HG02943 (cell line): ENCODE results near the gene TSPOAP1.
"Not testable (repeated sequence)": the region's sequence is repeated elsewhere in the genome, so short reads cannot be mapped to it uniquely, and the experiment has no call there.

ENCODE experiments used
- ATAC-seq: cut with Tn5 transposase; IDR thresholded peaks from one replicate; pipeline ENCODE4 v1.9.1; 2021; ENCODE audit warnings: mild to moderate bottlenecking, low read depth, moderate library complexity; ENCODE audit not compliant: unreplicated experiment

Gene TSPOAP1

DNA sequence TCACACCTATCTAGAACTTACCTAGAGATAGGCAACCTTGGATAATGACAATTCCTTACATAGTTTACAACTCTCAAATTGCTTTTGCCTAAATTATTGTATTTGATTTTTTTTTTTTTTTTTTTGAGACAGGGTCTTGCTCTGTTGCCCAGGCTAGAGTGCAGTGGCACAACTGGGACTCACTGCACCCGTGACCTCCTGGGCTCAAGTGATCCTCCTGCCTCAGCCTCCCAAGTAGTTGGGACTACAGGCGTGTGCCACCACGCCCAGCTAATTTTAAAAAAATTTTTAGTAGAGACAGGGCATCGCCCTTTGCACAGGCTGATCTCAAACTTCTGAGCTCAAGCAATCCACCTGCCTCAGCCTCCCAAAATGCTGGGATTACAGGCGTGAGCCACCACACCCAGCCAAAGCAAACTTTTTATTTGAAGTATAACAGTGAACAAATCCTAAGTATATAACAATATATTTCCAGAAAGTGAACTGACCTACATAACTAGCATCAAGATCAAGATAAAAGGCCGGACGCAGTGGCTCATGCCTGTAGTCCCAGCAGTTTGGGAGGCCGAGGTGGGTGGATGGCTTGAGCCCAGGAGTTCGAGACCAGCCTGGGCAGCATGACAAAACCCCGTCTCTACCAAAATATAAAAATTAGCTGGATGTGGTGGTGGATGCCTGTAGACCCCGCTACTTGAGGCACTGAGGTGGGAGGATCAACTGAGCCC is 12.7 kb upstream of the TSPOAP1 start:
- not testable (repeated sequence) for ATAC-seq

DNA sequence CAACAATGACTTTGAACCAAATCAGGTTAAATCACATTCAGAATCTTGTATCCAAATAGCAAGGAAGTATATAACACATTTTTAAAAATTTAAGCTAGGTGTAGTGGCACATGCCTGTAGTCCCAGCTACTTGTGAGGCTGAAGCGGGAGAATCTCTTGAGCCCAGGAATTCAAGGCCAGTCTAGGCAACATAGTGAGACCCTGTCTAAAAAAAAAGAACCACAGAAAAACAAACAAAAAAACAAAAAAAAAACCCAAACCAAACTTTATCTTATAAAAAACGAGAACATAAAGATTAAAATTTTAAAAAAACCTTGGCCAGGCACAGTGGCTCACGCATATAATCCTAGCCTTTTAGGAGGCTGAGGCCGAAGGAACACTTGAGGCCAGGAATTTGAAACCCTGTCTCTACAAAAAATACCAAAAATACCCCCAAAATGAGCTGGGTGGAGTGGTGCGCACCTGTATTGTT is 11.8 kb upstream of the TSPOAP1 start:
- ATAC-seq = no peak

DNA sequence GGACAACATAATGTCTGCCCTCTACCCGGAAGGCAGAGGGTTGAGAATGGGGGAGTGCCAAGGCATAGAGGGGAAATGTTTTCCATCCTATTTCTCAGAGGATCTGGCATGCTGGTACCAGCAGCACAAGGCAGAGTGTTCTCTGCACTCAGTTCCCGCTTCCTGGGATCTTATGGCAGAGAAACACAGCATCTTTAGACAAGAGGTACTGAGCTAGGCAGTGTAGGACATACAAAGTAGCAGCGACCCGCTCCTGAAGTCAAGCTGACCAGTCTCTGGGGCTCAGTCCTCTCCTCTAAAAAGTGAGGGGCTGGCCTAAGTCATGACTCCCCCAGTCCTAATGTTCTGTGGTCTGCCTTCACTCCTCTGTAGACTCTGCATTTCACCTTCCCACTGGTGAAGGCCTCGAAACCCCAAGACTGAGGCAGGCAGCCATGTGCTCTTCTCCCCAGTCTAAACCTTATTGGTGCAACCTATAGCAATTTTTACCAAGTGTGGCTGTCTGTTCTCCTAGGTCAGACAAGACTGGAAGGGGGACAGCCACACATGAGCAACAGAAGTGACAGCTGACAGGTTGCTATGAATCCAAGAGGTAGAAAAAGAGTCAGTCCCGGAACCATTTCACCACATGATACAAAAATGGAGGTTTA is 11.3 kb upstream of the TSPOAP1 start:
- no peak for ATAC-seq

DNA sequence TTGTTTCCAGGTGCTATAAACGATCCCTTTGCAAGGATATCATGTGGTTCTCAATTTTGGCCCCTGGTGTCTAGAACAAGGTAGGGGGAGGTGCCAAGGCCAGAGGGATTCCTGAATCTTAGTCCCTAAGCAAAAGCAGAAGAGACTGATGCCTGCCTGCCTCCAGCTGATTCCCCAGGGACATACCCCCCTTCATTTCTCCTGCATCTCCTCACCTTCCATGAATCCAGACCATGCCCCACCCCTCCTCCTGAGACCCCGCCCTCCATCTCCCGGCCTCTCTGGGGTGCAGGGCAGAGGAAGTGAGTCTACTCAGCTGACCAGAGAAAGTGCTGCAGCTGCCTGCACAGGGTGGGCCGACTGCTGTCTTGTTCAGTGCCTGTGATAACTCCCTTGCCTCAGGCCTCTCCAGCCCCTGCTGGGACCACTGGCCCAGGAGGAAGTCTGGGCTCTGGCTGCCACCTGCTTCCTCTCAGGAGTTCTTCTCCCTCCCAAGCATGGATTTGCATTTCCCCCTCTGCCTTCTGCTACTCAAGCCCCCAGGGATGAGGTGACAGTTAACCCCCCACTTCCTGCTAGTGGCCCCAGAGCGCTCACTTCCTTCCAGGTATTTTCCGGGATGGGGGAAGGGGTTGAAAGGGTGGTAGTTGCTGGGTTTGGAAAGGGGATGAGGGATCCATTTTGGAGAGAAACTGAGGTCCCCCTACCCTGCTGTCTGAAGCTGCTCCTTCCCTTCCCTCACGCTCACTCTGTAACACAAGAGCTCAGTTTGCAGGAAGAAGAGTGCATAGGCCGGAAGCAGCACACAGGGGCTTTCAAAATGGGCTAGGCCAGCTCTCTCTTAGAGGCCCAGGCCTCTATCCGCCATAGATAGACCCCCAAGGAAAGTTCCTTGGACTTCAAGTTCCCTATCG is 10.5 kb upstream of the TSPOAP1 start:
- no peak for ATAC-seq

DNA sequence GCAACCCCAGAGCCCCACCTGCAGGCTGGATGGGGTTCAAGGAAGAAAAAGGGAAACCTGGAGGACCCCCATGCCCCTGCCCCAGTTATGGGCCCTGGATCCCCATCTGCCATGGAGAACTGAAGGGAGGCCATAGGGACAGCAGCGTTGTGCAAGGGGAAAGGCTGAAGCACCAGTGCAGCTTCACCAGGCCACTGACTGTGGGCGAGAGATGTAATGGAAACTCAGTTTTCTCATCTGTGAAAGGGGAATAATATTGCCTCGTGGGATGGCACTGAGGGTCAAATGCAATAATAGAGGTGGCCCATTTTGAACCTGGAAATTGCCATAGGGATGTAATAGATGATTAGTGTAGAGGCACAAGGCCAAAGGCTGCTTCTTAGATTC is 9.9 kb upstream of the TSPOAP1 start:
- ATAC-seq = peak; percentile 0

DNA sequence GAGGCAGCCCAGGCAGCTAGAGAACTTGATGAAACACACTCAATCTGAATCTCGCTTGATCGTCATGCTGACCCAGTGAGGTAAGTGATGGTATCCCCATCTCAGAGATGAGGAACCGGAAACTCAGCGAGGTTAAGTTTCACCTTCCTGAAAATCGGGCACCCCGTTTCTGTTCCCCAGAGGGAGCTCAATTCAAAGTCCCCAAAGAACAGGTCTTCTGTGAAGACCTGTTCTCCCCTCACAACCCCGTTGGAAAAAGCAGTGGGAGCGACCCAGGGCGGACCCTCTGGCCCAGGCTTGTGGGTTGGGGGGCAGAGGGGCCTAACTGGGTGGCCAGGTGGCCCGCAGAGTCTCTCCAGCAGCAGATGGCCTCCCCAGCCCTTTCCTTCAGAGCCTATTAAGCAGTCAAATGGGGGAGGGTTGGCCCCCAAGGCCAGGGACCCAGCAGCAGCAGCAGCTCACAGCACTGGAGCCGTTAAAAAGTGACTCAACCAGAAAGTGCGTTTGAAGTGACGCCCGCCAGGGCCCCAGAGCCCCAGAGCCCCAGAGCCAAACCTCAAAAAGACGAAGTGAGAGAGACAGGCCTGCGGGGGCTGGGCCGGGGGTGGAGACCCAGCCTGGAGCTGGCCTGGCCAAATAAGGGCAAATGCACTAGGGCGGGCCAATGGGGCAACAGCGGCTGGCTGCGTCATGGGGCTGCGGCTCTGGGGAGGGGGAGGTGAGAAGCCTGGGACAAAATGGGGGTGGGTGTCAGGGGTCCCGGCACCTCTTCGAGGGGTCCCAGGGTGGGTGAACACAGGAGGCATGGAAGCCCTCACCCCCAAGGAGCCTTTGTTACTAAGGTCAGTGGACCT is 9.2 kb upstream of the TSPOAP1 start:
- peak; percentile 55 for ATAC-seq

DNA sequence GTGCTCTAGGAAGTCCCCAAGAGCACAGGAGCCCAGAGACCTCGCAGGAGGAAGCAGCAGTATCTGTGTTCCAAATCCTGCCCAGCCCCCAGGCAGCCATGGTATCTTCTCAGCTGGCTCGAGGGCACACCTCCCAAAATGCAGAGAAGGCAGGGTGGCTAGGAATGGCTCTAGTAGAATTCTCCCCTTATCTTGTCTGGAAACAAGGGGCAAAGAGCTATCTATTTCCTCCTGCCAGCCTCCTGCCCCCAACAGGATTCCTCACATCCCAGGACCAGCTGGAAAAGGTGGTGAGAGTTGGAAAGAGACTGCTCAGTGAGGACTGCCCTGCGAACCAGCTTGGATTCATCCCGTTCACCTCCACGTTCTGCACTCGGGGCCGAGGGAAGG is 8.6 kb upstream of the TSPOAP1 start:
- ATAC-seq = no peak

DNA sequence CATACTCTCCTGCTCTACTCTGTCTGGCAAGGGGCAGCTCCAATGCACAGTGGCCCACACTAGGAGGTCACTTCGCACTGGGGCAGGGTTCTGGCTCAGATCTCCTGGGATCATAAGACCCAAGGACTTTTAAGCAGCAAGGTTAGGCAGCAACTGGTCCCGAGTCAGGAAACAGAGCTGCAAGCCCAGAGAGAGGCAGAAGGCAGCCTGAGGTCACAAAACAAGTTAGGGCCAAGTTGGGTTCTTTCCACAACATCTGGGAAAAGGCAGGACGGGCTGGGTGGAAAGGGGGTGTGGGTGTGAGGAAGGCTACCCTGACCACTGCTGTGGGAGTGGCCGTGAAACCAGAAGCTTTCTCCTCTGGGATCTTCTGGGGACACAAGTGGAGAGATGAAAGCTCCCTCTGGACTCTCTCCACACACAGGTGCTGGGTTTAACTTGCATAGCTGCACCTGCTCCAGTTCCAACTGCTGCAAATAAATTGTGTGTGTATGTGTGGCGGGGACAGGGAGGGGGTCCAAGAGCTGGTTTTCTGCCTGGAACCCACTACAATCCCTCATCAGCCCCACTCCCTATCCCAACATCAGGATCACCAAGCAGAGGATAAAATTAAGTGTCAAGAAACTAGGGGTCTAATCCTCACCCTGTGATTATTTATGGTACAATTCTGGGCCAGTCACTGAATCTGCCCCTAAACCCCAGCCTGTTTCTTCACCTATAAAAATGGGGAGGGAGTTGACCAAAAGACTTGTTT is 8.0 kb upstream of the TSPOAP1 start:
- ATAC-seq = no peak

DNA sequence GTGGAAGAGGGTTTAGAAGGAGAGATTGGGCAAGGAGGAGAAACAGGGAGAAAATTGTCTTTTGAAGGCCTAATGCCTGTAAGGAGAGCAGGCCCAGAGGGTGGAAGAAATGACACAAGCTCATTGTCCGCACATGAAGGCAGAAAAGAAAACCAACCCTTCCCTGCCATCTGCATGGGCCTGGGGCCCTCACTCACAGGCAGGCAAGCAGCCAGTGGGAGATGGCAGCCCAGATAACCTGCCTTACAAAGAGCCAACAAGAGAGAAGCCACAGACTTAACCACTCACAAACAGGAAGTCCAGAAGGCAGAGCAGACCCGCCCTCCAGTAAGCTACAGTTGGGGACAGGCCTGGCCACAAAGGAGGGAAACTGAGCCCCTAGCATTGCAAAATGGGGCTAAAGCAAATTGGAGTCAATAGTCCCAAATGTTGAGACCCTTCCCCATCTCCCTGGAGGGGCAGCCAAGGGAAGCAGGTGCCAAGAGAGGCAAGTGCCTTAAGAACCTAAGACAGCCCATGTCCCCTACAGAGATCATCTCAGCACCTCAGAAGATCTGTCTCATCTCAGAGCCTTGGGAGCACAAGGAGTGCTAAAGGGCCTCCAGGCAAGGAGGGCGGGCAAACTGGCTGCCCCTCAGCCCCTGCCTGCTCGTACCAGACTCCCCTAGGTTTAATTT is 7.3 kb upstream of the TSPOAP1 start:
- no peak for ATAC-seq

DNA sequence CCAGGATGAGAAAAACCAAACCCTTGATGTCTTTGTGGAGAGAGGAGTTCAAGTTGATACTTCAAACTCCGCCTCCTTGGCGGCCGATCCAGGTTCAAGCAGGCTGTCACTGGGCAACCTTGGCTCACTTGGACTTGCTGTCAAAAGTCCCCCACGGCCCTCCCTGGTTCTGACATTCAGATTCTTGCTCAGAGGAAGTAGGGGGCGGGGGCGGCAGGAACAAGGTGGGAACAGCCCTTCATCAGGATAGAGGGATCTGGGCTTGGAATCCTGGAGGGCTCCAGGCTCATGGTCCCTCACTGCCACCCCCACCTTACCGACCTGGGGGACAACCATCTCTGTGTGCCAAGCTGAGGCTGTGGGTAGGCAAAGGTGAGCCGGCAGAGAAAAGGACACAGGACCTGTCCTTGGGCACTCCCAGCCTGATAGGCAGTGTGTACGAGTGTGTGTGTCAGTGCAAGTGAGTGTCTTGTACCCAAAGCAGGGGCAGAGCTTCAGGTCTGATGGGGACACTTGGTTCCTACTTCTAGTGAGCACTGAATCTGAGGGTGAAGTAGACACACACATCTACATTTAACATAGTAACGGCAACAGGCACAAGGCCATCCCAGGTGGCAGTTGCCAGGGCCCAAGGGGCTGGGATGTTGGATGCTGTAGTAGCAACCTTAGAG is 6.6 kb upstream of the TSPOAP1 start:
- ATAC-seq = no peak

DNA sequence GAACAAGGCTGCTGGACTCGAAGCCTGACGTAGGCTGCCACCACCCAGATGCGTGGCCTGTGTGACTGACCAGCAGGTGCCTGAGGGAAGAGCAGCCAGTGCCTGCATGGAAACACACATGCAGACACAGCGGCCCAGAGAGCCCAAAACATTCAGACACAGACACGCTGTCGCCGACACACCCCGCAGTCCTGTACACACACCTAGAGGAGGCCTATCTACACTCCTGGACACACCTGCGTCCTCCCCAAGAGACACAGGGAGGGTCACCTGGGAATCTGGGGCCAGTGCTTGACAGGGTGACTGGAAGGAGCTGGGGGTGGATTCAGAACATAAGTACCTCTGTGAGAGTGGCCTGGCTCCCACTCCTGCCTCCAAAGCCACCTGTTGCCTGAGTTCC is 6.1 kb upstream of the TSPOAP1 start:
- no peak for ATAC-seq

DNA sequence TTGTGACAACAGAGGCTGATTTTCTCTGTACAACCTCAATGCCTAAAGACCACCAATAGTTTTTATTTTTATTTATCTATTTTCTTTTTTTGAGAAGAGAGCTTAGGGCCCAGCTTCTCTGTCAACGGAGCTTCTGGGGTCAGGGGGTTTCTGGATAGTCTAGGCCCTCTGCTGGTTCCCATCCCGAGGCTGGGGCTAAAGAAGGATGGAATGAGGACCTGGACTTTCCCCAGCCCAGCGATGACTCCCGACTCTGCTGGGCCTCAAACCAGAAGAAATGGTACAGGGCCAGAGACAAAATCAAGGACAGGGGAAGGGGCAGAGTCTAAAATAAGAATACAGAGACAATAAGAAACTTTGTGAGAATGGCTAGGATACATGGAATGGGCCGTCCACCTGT is 5.7 kb upstream of the TSPOAP1 start:
- no peak for ATAC-seq

DNA sequence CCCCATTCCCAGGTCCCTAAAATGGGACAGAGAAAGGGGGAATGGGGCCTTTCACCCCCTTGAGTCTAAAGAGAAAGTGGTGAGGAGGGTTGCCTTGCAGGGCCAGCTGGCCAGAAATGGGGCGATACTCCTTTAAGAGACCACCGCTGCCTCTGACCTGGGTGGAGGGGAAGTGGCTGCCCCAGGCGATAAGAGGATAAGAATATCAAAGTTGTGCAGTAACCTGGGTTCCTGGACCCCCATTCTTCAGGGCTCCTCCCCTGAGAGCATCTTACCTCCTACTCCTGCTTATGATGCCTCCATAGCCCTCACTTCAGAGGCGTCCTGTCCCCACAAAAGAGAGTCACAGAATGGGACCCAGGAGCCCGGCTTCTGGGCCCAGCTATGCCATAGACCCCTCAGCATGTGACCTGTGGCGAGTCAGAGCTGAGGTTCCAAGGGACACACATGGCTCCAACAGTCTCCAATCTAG is 5.2 kb upstream of the TSPOAP1 start:
- ATAC-seq = no peak

DNA sequence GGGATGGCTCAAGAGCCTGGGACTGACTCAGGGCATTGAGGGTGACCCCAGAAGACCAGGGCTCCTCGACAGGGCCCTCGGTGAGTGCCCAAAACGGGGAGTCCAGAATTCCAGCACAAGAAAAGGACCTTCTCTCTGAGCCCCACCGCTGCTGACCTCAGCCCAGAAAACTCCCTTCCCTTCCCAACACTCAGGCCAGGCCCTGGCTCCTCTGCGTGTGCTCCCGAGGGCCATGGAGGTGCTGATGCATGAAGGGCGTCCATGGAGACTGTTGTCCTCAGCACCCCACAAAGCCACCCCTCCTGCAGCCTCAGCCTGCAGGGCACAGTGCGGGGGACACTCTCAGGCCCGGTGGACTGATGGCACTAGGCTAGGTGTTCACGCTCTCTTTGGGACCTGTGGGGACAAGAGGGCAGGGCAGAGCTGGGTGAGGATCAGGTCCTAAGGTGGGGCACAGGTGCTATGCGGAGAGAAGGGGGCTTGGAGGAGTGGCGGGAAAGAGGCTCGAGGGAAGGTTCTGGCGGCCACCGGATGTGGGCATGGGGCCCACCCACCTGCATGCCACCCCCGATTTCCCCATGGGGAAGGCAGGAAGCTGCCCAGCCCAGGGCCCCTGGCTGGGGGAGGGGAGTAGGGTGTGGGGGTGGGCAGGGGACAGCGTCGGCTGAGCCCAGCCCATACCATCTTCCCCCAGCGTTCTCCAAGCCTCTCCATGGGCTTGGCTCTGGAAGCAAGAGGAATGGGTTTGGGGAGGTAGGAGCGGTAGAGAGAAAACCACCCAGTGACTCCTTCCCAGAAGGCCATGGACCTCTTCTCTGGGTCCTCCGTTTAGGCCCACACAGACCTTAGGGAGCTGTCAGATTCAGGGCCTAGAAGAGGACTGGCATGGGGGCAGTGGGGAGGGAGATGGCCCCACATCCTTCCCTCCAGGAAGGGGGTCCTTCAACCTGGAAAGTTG is 4.5 kb upstream of the TSPOAP1 start:
- ATAC-seq = no peak

DNA sequence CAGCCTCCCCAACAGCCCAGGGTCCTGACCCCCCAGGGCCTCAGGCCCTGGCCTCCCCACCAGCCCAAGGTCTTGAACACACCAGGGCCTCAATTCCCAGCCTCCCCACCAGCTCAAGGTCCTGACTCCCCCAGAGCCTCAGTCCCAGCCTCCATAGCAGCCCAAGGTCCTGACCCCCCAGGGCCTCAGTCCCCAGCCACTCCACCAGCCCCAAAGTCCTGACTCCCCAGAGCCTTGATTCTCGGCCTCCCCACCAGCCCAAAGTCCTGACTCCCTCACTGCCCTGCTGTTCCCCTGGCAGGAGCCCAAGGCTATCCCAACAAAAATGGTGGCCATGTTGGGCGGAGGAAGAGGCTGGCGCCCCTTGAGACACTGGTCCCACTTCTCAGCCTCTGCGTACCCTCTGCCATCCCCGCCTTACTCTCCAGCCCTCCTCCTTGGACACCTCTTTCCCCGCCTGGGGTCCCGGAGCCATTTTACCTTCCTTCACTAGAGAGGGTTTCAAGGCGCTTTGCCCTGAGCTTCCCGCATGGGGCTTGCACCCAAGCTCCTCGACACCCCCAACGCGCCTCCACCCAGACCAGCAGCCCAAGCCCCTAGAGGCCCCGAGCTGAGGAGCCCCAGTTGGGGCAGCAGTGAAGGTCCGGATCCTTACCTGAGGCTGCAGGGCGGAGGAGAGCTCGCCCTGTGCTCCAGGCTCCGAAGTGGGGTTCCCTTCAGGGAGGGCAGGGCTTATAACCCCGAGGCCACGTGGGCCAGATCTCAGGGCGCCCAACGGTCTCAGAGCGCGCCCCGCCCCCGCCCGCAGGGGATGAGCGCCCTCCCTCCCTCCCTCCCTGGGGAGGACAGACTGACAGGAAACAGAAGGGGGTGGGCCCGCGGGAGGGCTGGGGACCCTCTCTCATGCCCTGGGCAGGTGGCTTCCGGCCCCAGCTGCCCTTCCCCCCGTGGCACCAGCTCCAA is 3.5 kb upstream of the TSPOAP1 start:
- ATAC-seq = no peak
